GM12875 (cell line): ENCODE results near the gene CACNA1E.

ENCODE experiments used
- H3K4me3 ChIP-seq: one replicate; pipeline ENCODE4 v1.5.1; 2011; ENCODE audit warnings: low read depth, low read length, control low read depth
- TF ChIP-seq, protein P1 (sequence below): IDR thresholded peaks from 2 replicates; pipeline ENCODE4 v1.5.1; 2011; ENCODE audit warnings: low read depth, mild to moderate bottlenecking, control low read depth, inconsistent platforms, low read length, moderate library complexity, borderline replicate concordance; ENCODE audit not compliant: insufficient read depth

Gene CACNA1E

GRCh38 chr1:181656491-181656890 lies 173.2 kb downstream of the CACNA1E start:
- TF ChIP-seq, protein P1, sequence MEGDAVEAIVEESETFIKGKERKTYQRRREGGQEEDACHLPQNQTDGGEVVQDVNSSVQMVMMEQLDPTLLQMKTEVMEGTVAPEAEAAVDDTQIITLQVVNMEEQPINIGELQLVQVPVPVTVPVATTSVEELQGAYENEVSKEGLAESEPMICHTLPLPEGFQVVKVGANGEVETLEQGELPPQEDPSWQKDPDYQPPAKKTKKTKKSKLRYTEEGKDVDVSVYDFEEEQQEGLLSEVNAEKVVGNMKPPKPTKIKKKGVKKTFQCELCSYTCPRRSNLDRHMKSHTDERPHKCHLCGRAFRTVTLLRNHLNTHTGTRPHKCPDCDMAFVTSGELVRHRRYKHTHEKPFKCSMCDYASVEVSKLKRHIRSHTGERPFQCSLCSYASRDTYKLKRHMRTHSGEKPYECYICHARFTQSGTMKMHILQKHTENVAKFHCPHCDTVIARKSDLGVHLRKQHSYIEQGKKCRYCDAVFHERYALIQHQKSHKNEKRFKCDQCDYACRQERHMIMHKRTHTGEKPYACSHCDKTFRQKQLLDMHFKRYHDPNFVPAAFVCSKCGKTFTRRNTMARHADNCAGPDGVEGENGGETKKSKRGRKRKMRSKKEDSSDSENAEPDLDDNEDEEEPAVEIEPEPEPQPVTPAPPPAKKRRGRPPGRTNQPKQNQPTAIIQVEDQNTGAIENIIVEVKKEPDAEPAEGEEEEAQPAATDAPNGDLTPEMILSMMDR = no peak
- no peak overlapping the region for H3K4me3 ChIP-seq

GRCh38 chr1:181658581-181658980 lies 175.3 kb downstream of the CACNA1E start:
- no peak overlapping the region for H3K4me3 ChIP-seq
- TF ChIP-seq, protein P1 = no peak

- TF ChIP-seq, protein P1 = no peak
- no peak overlapping the region for H3K4me3 ChIP-seq
Observed at GRCh38 chr1:181659321-181659957, 176.1 kb downstream of the CACNA1E start.

DNA sequence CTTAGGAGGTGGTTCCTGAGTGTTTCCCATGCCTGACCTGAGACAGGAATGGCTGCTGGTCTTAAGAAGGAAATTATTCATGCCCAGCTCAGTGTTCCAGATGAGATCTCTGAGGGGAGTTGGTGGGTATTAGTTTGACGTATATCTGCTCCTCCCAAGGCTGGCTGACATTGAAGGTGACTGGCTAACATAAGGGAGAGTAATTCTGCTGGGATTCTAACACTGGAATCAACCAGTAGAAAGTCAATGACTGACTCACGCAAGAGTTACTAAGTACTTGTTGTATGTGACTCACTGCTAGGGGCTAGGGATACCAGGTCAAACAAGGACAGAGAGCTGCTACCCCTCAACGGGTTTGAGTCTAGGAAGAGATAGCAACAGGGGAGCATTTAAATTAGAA lies 177.3 kb downstream of the CACNA1E start:
- TF ChIP-seq, protein P1 = no peak
- H3K4me3 ChIP-seq = no peak overlapping the region

DNA sequence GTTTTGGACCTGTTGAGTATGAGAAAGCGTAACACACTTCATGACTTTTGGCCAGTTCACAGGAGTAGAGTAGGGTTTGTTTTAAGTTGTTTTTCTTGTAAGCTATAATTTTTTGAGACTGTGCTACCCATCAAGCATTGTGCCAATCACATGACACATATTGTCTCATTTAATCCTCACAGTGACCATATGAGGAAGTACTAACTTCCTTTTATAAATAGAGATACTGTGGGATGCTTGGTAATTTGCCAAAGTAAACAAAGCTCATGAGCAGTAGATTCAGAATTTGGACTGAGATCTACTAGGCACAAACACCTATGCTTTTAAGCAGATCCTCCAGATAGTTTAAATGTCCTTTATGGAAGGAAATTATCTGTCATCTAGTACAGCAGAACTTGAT lies 178.3 kb downstream of the CACNA1E start:
- TF ChIP-seq, protein P1 = no peak
- no peak overlapping the region for H3K4me3 ChIP-seq

DNA sequence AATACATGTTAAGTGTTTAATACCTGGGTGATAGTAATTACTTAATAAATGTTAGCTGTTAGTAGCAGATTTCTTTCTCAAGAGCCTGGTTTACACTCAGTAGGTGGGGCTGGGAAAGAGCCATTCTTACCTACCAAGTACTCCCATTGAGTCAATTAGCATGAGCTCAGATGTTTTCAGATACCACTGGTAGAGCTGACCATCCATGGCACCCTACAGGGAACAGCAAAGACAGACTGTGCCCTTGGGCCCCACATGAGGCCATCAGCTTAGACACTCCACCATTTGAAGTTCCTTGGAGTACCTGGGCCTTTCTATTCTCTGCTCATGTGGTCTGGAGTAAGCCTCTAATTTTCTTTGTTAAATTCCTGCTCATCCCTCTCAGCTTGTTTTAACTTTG lies 179.3 kb downstream of the CACNA1E start:
- H3K4me3 ChIP-seq = no peak overlapping the region
- TF ChIP-seq, protein P1 = no peak

- H3K4me3 ChIP-seq = no peak overlapping the region
- TF ChIP-seq, protein P1 = no peak
Observed at GRCh38 chr1:181664543-181664942, 181.2 kb downstream of the CACNA1E start.
